Testis (tissue), 3 donors: ENCODE data around the gene ANK2. TPM values are rescaled to one million over a fixed set of nuclear protein-coding genes. Genes with fewer than 3 reads are reported as not detected.
A peak's percentile ranks its signal among the peaks of the same experiment; 100 is the strongest.

Experiments
- DNase-seq: peaks from one replicate; pipeline ENCODE4 v3.0.0-alpha.2; 2019
- H3K27ac ChIP-seq, 2 donors: fragments of 200-600 bp; sonication (generic); one replicate each; pipeline ENCODE4 v1.5.1; 2019
- H3K27me3 ChIP-seq: fragments of 200-600 bp; sonication (generic); one replicate; pipeline ENCODE4 v1.5.1; 2019
- H3K36me3 ChIP-seq: fragments of 200-600 bp; sonication (generic); one replicate; pipeline ENCODE4 v1.5.1; 2017; ENCODE audit warnings: low read depth; ENCODE audit errors: missing control alignments
- H3K4me1 ChIP-seq: fragments of 200-600 bp; sonication (generic); one replicate; pipeline ENCODE4 v1.5.1; 2019
- H3K4me3 ChIP-seq, 2 donors: fragments of 200-600 bp; sonication (generic); one replicate each; pipeline ENCODE4 v1.5.1; 2017 to 2019
- H3K9me3 ChIP-seq: fragments of 200-600 bp; sonication (generic); one replicate; pipeline ENCODE4 v1.5.1; 2017
- POLR2A ChIP-seq: fragments of 450-650 bp; IDR thresholded peaks from one replicate; pipeline ENCODE4 v1.6.1; 2017; ENCODE audit warnings: antibody characterized with exemption, mild to moderate bottlenecking, moderate library complexity
- WGBS, 2 donors: methylation state at CpG; one replicate each; pipeline ENCODE4 v1.1.5; 2018; 5-methylcytosine and 5-hydroxymethylcytosine counted together
- intact Hi-C: fragments of 100-400 bp; cut with DNase I; formaldehyde crosslinking; loops from one replicate; pipeline ENCODE4 v1.15.1; 2023; ENCODE audit warnings: low total_unique reads
- polyA plus RNA-seq: library from polyadenylated mRNA; stranded (reverse); fragments of 350-450 nt; fragmentation: Illumina TruSeq; extraction: RNeasy Lipid Tissue Mini Kit (QIAGEN cat#74804); gene quantifications from one replicate; pipeline ENCODE4 v1.2.3, GENCODE V29; 2014; ENCODE audit warnings: low read depth, low replicate concordance; ENCODE audit not compliant: insufficient read depth
- total RNA-seq, 2 donors: library from RNA; depleted of rRNA; stranded (reverse); fragments of >200 nt; gene quantifications; one replicate each; pipeline ENCODE4 v1.2.3, GENCODE V29; 2016
- TF ChIP-seq, protein P1 (sequence below), 3 experiments: fragments of 450-650 bp in 2 of 3; fragments of 200-600 bp in 1 of 3; sonication (generic) in 1 of 3; IDR thresholded peaks; one replicate each; pipeline ENCODE4 v1.5.1; 2016 to 2019; ENCODE audit warnings: antibody characterized with exemption in 3 of 3, mild to moderate bottlenecking in 2 of 3, moderate library complexity in 1 of 3

The ANK2 gene
- total and polyA plus RNA-seq, 3 donors from 2014 or later, result 28.0 to 40.0 (median 28.6) TPM

DNA sequence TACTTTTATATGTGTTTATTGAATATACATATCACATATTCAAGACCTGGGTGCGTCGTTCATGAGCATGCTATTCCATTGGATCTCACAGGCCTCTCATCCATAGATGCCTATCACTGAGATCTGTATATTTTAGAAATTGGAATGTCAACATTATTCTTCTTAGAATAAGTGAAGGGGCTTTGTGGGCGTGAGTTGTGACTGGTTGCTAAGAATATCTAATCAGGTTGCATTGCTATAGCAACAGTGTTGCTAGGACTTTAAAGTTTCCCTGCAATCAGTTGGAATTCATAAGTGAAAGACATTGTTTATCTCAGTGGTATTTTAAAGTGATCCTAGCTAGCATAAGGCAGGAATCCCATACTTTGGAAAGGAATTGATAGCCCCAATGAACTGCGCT is 36.7 kb upstream of the ANK2 start:
- no peak overlapping the region for H3K27ac ChIP-seq
- intact Hi-C loops, result no loop called here
- no peaks in the 10 kb centered on the region for H3K27me3 ChIP-seq
- TF ChIP-seq POLR2A, result no peak
- TF ChIP-seq, protein P1, sequence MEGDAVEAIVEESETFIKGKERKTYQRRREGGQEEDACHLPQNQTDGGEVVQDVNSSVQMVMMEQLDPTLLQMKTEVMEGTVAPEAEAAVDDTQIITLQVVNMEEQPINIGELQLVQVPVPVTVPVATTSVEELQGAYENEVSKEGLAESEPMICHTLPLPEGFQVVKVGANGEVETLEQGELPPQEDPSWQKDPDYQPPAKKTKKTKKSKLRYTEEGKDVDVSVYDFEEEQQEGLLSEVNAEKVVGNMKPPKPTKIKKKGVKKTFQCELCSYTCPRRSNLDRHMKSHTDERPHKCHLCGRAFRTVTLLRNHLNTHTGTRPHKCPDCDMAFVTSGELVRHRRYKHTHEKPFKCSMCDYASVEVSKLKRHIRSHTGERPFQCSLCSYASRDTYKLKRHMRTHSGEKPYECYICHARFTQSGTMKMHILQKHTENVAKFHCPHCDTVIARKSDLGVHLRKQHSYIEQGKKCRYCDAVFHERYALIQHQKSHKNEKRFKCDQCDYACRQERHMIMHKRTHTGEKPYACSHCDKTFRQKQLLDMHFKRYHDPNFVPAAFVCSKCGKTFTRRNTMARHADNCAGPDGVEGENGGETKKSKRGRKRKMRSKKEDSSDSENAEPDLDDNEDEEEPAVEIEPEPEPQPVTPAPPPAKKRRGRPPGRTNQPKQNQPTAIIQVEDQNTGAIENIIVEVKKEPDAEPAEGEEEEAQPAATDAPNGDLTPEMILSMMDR (IDR thresholded peaks at IDR 0.05), result no peak
- no peaks in the 10 kb centered on the region for H3K4me1 ChIP-seq
- H3K4me3 ChIP-seq, result no peak overlapping the region
- H3K36me3 ChIP-seq, result no peaks in the 10 kb centered on the region
- WGBS, 2 donors, result 77 to 85% methylated on average over 4 of the region's 4 CpGs
- DNase-seq, result no peak
- H3K9me3 ChIP-seq, result no peaks in the 10 kb centered on the region

DNA sequence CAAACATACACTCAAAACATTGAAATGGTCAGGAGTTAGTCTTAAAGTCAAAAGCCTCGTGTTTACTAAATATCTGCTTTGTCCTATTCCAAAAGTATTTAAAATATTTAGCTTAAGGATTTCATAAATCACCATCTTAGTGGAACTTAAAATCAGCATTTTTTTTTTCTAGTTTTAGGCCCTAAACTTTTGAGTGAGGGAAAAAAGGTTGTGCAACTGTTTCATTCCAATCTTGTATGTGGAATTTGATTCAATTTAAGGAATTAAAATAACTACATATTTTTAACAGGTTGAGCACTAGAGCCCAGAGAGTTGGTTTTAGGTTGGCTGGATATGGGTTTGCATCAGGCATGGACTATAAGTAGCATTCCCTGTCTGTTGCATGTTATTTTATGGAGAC is 35.7 kb upstream of the ANK2 start:
- no peak for DNase-seq
- no peak for TF ChIP-seq POLR2A
- TF ChIP-seq, protein P1 (IDR thresholded peaks at IDR 0.05), result no peak
- Histone ChIP-seq H3K27ac (no peak overlapping the region), H3K27me3 (no peaks in the 10 kb centered on the region), H3K36me3 (no peaks in the 10 kb centered on the region), H3K4me1 (no peaks in the 10 kb centered on the region), H3K4me3 (no peak overlapping the region), H3K9me3 (no peaks in the 10 kb centered on the region)
- intact Hi-C loops, result no loop called here
- WGBS, 2 donors, result 57 to 67% methylated on average over 1 of the region's 1 CpG

DNA sequence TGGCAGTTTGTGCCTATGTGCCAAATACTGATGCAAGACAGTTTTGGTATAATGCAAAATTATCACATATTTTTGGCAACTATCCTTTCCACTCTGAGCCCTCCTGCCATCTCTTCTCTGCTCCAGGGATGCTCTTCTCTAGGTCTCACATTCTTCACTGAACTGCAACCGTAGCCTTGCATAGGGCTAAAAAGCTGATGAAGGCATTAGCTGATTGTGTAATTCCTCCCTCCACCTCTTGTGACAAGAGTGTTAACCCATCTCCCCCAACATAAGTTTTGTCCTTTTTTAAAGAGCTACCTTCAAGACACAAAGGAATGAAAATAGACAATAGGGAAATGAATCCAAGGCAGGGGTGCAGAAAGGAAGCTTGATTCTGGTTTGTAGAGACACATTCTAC is 33.1 kb upstream of the ANK2 start:
- TF ChIP-seq POLR2A, result no peak
- TF ChIP-seq, protein P1 (IDR thresholded peaks at IDR 0.05), result no peak
- no peaks in the 10 kb centered on the region for H3K36me3 ChIP-seq
- H3K4me1 ChIP-seq, result no peaks in the 10 kb centered on the region
- no peak overlapping the region for H3K4me3 ChIP-seq
- H3K27me3 ChIP-seq, result no peaks in the 10 kb centered on the region
- no peaks in the 10 kb centered on the region for H3K9me3 ChIP-seq
- DNase-seq, result no peak
- H3K27ac ChIP-seq, result no peak overlapping the region
- 83 to 94% methylated on average over 1 of the region's 1 CpG for WGBS, 2 donors
- intact Hi-C loops, result no loop called here

DNA sequence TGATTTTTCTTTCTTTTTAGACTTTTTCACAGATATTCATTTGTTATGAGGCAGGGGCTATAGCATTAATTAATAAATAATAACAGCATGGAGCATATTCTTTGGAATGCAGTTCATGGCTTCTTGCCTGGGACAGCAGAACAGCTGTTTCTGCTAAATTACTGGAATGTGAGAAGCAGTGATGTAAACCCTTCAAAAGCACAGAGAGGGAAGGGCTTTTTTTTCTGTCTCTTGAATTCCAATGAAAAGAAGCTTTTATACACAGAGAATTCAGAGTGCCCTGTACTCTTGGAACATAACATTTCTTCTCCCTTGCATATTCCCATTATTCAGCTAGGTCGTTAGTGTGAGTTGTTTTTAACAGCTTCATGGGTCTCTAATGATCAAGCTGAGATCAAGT is 28.5 kb upstream of the ANK2 start:
- Histone ChIP-seq H3K36me3 (no peaks in the 10 kb centered on the region), H3K4me1 (no peaks in the 10 kb centered on the region), H3K4me3 (no peak overlapping the region), H3K9me3 (no peaks in the 10 kb centered on the region), H3K27ac (no peak overlapping the region), H3K27me3 (no peaks in the 10 kb centered on the region)
- DNase-seq, result peak; percentile 30
- 19 to 24% methylated on average over 1 of the region's 1 CpG for WGBS, 2 donors
- intact Hi-C loops, result no loop called here
- TF ChIP-seq POLR2A, result no peak
- TF ChIP-seq, protein P1 (IDR thresholded peaks at IDR 0.05), result no peak

DNA sequence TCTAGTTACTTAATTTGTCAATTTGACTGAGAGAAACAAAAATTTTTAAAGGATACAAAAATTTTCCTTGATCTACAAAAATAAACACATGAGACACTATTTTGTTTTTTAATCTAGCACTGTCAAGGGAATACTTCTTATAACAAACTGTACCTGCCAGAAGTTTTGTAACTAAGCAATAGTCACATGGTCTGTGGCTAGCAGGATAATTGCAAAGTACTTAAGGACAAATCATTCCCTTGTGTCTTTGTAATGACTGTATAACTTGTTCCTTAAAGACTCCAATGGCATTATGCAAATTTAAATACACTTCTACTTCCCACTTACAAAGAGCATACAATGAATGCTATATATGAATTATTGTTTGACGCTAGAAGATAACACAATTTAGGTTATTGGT is 25.1 kb upstream of the ANK2 start:
- Histone ChIP-seq H3K9me3 (no peaks in the 10 kb centered on the region), H3K36me3 (no peaks in the 10 kb centered on the region), H3K27ac (peak overlapping the region in 1 of 2 donors; percentile 26), H3K27me3 (no peaks in the 10 kb centered on the region), H3K4me3 (no peak overlapping the region), H3K4me1 (no peaks in the 10 kb centered on the region)
- 84 to 88% methylated on average over 1 of the region's 1 CpG for WGBS, 2 donors
- no peak for TF ChIP-seq POLR2A
- TF ChIP-seq, protein P1 (IDR thresholded peaks at IDR 0.05), result no peak
- no peak for DNase-seq
- intact Hi-C loops, result no loop called here
